Chondrocyte (in vitro differentiated cells): ENCODE results near the gene CHPF. TPM values are rescaled to one million over a fixed set of nuclear protein-coding genes. Genes with fewer than 3 reads are reported as not detected.
A peak's percentile ranks its signal among the peaks of the same experiment; 100 is the strongest.

Experiments
- DNase-seq: peaks from one replicate; pipeline ENCODE4 v3.0.0; 2021; ENCODE audit warnings: mixed read lengths, low spot score
- H3K27ac Mint-ChIP-seq: one replicate; pipeline ENCODE4 v1.8.0; 2021; ENCODE audit warnings: mild to moderate bottlenecking, moderate library complexity, mixed read lengths; ENCODE audit not compliant: unreplicated experiment
- H3K27me3 Mint-ChIP-seq: 2 replicates; pipeline ENCODE4 v1.8.0; 2021; ENCODE audit warnings: low read depth, mixed read lengths
- H3K36me3 Mint-ChIP-seq: 2 replicates; pipeline ENCODE4 v1.8.0; 2021; ENCODE audit warnings: low read depth, mixed read lengths
- H3K4me1 Mint-ChIP-seq: 2 replicates; pipeline ENCODE4 v1.8.0; 2021; ENCODE audit warnings: low read depth, mild to moderate bottlenecking, mixed read lengths
- H3K4me3 Mint-ChIP-seq: one replicate; pipeline ENCODE4 v1.8.0; 2021; ENCODE audit warnings: mild to moderate bottlenecking, moderate library complexity, mixed read lengths; ENCODE audit not compliant: unreplicated experiment
- H3K9me3 Mint-ChIP-seq: 2 replicates; pipeline ENCODE4 v1.8.0; 2021; ENCODE audit warnings: low read depth, mixed read lengths
- CTCF ChIP-seq: fragments of 200-600 bp; sonication (generic); IDR thresholded peaks from 2 replicates; pipeline ENCODE4 v1.5.0; 2021; ENCODE audit warnings: antibody characterized with exemption, mild to moderate bottlenecking, moderate library complexity
- total RNA-seq: library from RNA; stranded (reverse); gene quantifications from 3 replicates; pipeline ENCODE4 v1.2.1, GENCODE V29; 2021

The CHPF gene
- total RNA-seq, 1 donor from 2014 or later = 276 TPM

GRCh38 chr2:219533930-219534661 is 9.5 kb downstream of the CHPF start:
- H3K9me3 Mint-ChIP-seq = no peaks in the 10 kb centered on the region
- H3K4me3 Mint-ChIP-seq = no peak overlapping the region
- no peak for DNase-seq
- no peak overlapping the region for H3K27ac Mint-ChIP-seq
- H3K4me1 Mint-ChIP-seq = peaks cover 11% of the 10 kb centered on the region
- peaks cover 5% of the 10 kb centered on the region for H3K36me3 Mint-ChIP-seq
- TF ChIP-seq CTCF = no peak
- H3K27me3 Mint-ChIP-seq = peaks cover 17% of the 10 kb centered on the region

DNA sequence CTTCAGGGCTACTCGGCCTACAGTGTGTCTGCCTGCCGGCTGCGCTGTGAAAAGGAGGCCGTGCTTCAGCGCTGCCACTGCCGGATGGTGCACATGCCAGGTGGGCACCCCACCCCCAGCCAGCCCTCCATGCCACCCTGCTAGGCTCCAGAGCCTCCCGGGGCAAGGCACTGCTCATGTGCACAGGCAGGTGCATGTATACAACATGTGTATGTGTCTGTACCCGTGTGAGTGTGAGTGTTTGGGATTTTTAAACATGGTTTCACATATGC is 11.3 kb downstream of the CHPF start:
- no peak for DNase-seq
- H3K27me3 Mint-ChIP-seq = peaks cover 29% of the 10 kb centered on the region
- H3K27ac Mint-ChIP-seq = no peak overlapping the region
- TF ChIP-seq CTCF = no peak
- no peaks in the 10 kb centered on the region for H3K4me1 Mint-ChIP-seq
- H3K36me3 Mint-ChIP-seq = no peaks in the 10 kb centered on the region
- H3K9me3 Mint-ChIP-seq = no peaks in the 10 kb centered on the region
- H3K4me3 Mint-ChIP-seq = no peak overlapping the region

DNA sequence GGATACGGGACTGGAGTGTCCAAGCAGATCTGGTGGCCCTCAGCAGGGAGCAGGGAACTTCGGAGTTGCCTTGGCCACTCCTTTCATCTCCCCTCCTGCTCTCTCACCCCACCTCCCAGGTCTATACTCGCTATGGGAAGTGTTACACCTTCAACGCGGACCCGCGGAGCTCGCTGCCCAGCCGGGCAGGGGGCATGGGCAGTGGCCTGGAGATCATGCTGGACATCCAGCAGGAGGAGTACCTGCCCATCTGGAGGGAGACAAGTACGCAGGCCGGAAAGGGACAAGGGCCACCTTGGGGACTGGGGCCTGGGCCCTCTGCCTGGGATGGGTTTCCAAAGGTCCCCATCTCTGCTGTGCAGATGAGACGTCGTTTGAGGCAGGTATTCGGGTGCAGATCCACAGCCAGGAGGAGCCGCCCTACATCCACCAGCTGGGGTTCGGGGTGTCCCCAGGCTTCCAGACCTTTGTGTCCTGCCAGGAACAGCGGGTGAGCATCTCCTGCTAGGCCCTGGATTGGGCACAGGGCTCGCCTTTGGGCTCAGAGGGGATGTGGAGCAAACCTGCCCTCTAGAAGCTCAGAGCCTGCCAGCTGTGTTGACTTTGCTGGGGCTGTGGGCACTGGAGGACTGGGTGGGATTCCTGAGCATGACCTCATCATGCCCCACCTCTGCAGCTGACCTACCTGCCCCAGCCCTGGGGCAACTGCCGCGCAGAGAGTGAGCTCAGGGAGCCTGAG is 11.8 kb downstream of the CHPF start:
- no peak for TF ChIP-seq CTCF
- Mint-ChIP-seq H3K27ac (no peak overlapping the region), H3K9me3 (no peaks in the 10 kb centered on the region), H3K27me3 (peaks cover 33% of the 10 kb centered on the region), H3K4me3 (no peak overlapping the region), H3K36me3 (no peaks in the 10 kb centered on the region), H3K4me1 (no peaks in the 10 kb centered on the region)
- no peak for DNase-seq

- Mint-ChIP-seq H3K27ac (no peak overlapping the region), H3K9me3 (no peaks in the 10 kb centered on the region), H3K27me3 (peaks cover 41% of the 10 kb centered on the region), H3K36me3 (no peaks in the 10 kb centered on the region), H3K4me3 (peak overlapping the region; percentile 43), H3K4me1 (no peaks in the 10 kb centered on the region)
- TF ChIP-seq CTCF = peak; percentile 98
- no peak for DNase-seq
These were observed 13.3 kb downstream of the CHPF start for GRCh38 chr2:219530048-219530963.

GRCh38 chr2:219527472-219527871 is 16.1 kb downstream of the CHPF start:
- no peak for DNase-seq
- H3K27ac Mint-ChIP-seq = no peak overlapping the region
- H3K27me3 Mint-ChIP-seq = peaks cover 41% of the 10 kb centered on the region
- H3K4me1 Mint-ChIP-seq = no peaks in the 10 kb centered on the region
- no peak for TF ChIP-seq CTCF
- no peaks in the 10 kb centered on the region for H3K9me3 Mint-ChIP-seq
- H3K36me3 Mint-ChIP-seq = no peaks in the 10 kb centered on the region
- H3K4me3 Mint-ChIP-seq = no peak overlapping the region
